HG02623 (cell line): ENCODE data around the gene PPP1R15B.
A peak's percentile ranks its signal among the peaks of the same experiment; 100 is the strongest.

Experiments used
- ATAC-seq: cut with Tn5 transposase; IDR thresholded peaks from one replicate; pipeline ENCODE4 v1.9.1; 2021; ENCODE audit warnings: moderate library complexity; ENCODE audit not compliant: unreplicated experiment

The PPP1R15B gene

GRCh38 chr1:204421441-204421840, 9.8 kb upstream of the PPP1R15B start:
- ATAC-seq: no peak

DNA sequence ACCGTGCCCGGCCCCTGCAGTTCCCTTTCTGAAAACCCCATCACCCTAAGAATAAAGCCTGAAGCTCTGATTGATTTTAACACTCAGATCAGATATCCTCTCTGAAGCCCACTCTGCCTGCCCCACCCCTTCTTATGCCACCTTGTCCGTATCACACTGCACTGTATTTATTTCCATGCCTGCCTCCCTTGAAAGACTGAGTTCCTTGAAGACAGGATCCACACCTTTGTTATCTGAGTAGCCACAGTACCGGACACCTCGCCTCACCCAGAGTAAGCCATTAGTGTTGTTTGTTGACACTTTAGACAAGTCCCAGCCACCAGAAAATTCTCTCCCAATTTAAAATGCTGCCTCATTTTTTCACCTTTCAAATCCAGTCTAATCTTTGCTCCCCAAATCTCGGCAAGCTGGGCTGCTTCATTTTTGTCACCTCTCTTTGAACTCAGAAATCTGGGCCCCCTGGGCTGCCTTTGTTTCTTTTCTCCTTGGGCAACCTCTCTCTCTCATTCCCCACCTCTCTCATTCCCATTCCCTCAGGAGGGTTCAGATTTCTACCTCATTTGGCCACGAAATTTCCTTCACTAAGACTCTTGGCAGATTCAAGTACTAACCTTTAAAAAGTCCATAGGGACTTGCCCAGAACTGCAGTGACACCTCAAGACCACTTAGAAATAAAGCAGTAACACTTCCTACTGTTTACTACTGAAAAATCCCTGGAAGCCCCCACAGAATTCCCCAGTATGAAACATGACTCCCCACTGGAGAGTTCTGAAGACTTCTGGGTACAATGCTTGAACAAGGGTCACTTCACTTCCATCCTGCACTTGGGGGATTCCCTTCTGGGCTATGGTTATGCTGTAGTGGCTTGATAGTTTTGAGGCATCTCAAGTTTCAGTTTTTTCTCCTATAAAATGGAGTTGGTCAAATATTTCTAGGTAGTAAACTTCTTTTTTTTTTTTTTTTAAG, 8.7 kb upstream of the PPP1R15B start:
- no peak for ATAC-seq

GRCh38 chr1:204419064-204419403, 7.4 kb upstream of the PPP1R15B start:
- ATAC-seq: no peak

DNA sequence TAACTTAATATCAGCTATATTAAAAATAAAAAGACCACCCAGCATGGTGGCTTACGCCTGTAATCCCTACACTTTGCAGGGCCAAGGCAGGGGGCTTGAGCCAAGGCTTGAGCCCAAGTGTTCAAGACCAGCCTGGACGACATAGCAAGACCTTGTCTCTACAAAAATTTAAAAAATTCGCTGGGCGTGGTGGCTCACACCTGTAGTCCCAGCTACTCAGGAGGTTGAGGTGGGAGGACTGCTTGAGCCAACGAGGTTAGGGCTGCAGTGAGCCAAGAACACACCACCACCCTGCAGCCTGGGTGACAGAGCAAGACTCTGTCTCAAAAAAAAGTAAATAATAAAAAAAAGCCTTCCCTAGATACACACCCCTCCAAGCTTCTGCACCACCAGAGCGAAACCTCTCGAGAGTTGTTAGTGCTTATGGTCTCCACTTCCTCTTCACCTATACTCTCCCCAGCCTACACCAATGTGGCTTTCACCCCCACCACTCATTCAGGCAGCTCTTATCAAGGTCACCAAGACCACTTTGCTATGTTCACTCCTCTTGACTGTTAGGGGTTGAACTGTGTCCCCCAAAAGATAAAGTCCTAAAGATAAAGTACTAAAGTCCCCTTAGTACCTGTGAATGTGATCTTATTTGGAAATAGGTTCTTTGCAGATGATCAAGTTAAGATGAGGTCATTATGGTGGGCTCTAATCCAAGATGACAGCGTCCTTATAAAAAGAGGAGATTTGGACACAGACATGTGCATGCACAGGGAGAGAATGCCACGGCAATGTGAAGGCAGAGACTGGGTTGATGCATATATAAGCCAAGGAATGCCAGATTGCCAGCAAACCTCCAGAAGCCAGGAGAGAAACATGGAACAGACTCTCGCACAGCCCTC, 6.8 kb upstream of the PPP1R15B start:
- no peak for ATAC-seq

- no peak for ATAC-seq
These were observed 5.7 kb upstream of the PPP1R15B start for GRCh38 chr1:204417074-204417997.

GRCh38 chr1:204416589-204417073, 5.0 kb upstream of the PPP1R15B start:
- ATAC-seq: no peak

- no peak for ATAC-seq
These were observed 3.7 kb upstream of the PPP1R15B start for GRCh38 chr1:204415351-204415750.

GRCh38 chr1:204414016-204414415, 2.4 kb upstream of the PPP1R15B start:
- ATAC-seq: no peak

DNA sequence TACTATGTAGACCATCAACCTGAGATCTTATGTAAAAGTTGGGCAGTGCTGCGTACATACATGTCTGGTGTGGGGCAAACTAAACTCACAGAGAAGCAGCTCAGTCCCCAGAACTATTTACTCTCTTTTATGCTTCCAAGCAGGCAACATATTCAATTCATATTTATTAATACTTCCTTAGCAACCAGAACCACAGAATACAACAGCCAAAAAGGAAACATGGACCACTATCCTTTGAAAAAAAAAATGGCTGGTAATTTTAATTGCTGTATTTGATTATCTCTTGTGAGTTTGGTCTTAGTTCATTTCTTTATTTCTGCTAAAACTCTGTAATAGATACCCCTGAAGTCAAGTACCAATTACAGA, 1.5 kb upstream of the PPP1R15B start:
- no peak for ATAC-seq

GRCh38 chr1:204410688-204411450, 748 bp downstream of the PPP1R15B start:
- peak; percentile 20 for ATAC-seq

DNA sequence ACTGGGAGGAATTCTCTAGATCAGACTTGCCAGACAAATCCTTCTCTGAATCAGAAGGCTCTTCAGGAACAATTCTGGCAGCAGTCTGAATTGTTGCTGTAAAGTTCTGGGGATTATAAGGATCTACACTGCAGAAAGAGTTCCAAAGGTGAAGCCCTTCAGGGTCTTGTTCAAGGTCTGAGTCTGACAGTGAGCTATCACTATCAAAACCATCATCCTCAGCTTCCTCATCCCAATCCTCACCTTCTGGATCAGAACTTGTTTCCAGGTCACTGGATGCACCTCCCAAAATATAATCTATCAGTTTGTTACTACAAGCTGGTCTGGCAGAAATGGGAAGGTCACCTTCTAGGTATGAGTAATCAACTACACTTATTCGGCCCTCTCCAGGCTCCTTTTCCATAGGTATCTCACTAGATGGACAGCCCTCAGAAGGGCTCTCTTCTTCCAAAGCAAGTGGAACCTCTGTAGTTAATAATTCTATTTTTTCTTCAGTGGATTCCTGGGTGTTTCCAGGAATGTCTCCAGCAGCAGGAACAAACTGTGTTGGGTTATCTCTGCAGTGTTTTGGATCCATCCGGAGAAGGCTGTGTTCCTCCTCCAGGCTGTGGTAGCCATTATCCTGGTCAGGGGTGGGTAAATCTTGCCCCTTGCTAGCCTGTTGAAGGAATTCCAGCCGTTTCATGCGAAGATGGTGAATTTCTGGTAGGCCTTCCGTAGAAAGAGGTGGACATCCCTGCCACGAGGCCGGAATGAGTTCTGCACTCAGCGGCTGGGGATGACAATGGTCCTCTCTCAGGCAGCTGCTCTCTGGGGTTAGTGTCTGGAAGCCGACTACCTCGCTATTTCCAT, 1.6 kb downstream of the PPP1R15B start:
- no peak for ATAC-seq

- ATAC-seq: no peak
These were observed 2.5 kb downstream of the PPP1R15B start for GRCh38 chr1:204409123-204409522.

DNA sequence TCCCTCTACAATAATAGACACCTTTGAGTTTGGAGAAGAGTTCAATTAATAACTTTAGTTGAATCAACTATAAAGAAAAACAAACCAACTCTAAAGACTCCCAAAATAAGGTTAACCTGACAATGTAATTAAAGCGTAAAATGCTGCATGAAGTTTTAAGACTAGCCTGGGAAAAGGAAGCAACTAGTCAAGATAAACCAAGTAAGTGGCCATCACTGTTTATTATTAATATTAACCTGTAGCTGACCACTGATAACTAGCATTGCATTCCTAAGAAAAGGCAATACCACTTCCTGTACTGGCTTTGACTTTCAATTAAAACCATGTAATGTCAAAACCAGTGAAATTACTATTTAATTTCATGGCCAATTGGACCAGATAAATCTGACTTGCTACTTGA, 3.0 kb downstream of the PPP1R15B start:
- ATAC-seq: no peak

GRCh38 chr1:204408074-204408507, 3.5 kb downstream of the PPP1R15B start:
- ATAC-seq: no peak

GRCh38 chr1:204407295-204407971, 4.2 kb downstream of the PPP1R15B start:
- ATAC-seq: no peak

- no peak for ATAC-seq
These were observed 5.0 kb downstream of the PPP1R15B start for GRCh38 chr1:204406621-204407020.

DNA sequence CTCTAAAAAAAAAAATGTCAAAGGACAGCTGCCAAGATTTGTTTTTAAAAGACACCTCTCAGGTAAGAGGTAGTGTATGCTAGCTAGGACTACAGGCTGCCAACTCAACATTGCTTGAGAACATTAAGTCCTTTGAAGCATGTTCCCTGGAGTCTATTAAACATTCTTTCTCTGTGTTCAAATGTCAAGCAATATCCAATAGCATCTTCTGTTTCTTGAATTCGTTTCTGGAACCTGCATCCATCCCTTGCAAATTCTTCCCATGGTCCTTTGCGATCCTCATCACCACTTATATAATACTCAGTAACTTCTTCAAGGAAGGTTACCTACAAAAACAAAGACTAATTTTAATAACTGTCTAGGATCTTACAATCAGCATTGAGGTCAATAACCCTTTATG, 5.6 kb downstream of the PPP1R15B start:
- ATAC-seq: no peak

GRCh38 chr1:204404629-204405028, 7.0 kb downstream of the PPP1R15B start:
- no peak for ATAC-seq
